ENCODE results near the gene LYRM4.

LYRM4 gene

DNA sequence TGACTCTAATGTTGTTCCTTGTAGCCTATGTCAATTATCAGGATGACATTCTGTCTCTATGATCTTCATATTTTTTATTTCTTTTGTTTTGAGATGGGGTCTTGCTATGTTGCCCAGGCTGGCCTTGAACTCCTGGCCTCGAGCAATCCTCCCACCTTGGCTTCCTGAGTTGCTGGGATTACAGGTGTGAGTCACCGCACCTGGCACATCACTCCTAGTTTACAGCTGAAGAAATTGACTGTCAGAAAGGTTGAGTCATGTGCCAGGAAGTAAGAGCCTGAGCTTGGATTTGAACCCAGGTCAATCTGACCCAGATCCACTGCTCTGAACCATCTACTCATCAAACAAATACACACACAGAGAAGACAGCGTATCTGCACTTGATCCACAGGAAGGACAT lies 161.2 kb downstream of the LYRM4 start:
- DNase-seq: no peak
- in situ Hi-C loops (cut with HindIII; ENCODE audit: low pct_ligation_motif_present, low pct_unique_long_range_greater_than_20kb, low sequenced_read_pairs): no loop called here

DNA sequence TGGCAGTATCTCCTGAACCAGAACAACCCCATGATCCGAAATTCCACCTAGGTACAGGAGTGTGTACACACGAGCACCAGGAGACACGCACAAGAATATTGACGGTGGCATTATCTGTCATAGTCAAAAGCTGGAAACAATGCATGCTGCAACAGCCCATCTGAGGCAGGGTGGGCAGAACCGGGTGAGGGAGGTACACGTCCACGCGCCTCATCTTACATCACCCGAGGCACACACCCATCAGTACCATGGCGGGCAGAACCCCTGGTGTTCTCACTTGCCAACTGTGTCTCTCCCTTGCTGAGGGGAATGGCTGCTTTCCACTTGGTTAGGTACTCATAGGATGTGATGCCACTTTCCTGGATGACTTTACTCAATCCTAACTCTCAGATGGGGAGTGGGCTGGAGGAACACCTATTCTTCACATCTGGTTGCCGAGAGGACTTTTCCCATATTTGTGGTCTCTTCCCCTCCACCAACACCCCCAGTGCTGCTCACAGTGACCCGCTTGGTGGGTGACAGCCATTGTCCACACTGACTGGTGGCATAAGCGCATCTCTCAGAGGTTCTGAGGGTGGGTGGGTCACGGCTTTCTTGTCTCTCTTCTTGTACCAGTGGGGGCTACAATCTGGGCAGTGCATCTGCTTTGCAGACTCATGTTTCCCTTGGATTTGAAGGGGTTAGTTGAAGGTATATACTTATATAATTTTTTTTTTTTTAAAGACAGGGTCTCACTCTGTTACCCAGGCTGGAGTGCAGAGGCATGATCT lies 162.1 kb downstream of the LYRM4 start:
- DNase-seq: no peak
- in situ Hi-C loops (cut with HindIII; ENCODE audit: low pct_ligation_motif_present, low pct_unique_long_range_greater_than_20kb, low sequenced_read_pairs): no loop called here

GRCh38 chr6:5096482-5096881 lies 164.3 kb downstream of the LYRM4 start:
- DNase-seq: no peak
- in situ Hi-C loops (cut with HindIII; ENCODE audit: low pct_ligation_motif_present, low pct_unique_long_range_greater_than_20kb, low sequenced_read_pairs): no loop called here

DNA sequence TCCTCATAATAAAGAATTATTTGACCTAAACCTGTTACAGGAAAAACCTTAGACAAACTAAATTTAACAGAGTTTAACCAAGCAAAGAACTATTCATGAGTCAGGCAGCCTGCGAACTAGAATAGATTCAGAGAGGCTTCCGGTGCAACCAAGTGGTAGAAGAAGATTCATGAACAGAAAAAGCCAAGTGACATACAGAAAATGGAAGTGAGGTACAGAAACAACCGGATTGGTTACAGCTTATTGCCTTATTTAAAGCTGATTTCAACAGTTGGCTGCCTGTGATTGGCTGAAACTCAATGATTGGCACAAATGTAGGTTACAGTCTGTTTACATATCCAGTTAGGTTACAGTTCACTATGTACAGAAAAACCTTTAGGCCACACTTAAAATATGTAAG lies 165.5 kb downstream of the LYRM4 start:
- in situ Hi-C loops (cut with HindIII; ENCODE audit: low pct_ligation_motif_present, low pct_unique_long_range_greater_than_20kb, low sequenced_read_pairs): no loop called here
- peak; percentile 68 for DNase-seq

DNA sequence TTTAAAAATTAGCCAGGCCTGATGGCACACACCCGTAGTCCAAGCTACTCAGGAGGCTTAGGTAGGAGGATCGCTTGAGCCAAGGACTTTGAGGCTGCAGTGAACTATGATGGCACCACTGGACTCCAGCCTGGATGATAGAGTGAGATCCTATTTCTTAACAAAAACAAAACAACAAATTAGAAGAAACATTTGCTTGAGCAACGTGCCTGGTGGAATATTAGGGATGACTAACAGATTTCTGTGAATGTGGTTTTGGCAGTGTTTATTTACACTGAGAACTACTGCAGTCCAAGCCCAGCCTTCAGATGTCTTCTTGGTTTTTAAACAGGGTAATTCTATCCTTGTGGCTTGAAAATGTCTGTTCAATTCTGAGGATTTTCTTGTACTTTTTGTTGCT lies 166.4 kb downstream of the LYRM4 start:
- peak; percentile 29 for DNase-seq
- in situ Hi-C loops (cut with HindIII; ENCODE audit: low pct_ligation_motif_present, low pct_unique_long_range_greater_than_20kb, low sequenced_read_pairs): no loop called here

DNA sequence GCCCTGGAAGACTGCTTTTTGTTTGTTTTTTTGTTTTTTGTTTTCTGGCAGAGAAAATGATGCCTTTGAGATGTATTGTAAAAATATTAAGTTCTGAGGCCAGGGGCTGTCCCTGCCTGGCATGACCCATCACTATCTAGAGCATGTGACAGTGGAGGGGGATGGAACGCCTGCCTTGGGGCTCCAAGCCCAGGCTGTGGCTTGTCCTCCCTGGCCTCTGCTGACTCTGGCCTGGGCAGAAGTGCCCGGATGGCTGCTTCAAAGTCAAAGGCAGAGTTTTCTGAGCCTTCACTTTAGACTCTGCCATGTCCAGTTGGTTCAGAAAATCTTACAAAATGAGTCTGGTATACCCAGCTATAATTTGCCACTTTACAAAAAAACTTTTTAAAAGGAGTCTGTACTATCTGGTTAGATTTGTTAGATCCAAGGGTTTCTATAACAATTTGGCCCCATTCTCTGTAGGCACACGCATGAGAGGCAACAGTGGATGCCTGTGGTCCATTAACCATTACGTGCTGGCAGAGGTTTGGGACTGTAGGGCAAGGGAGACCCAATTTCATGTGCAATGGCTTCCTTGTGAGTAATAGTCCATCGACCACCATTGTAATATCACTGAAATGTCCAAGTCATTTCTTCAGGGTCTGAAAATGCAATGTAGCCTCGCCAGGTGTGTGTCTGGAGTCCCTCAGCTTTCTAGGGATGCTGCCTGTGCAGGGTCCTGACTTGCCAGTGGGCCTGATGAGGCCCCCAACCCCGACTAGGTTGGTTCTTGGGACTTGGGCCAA lies 167.3 kb downstream of the LYRM4 start:
- in situ Hi-C loops (cut with HindIII; ENCODE audit: low pct_ligation_motif_present, low pct_unique_long_range_greater_than_20kb, low sequenced_read_pairs): no loop called here
- DNase-seq: peak; percentile 20

- in situ Hi-C loops (cut with HindIII; ENCODE audit: low pct_ligation_motif_present, low pct_unique_long_range_greater_than_20kb, low sequenced_read_pairs): no loop called here
- no peak for DNase-seq
Observed at GRCh38 chr6:5091210-5092069, 169.3 kb downstream of the LYRM4 start.

DNA sequence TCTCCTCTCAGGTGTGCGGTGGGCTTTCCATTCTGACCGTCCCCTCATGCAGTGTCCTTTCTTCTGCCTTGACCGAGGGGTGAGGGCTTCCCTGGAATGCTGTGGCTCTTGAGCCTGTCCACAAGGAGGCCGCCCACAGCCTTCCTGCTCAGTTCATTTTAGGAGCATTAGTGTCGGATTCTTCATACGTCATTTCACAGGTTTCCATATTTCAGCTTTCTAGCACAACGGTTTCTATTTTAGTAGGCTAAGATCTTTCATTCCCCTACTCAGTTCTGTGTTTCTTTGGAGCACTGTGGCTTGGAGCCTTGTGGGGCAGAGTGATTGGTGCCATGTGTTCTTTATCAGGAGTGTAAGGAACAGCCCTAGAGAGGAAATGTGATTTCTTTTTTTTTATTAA lies 170.1 kb downstream of the LYRM4 start:
- in situ Hi-C loops (cut with HindIII; ENCODE audit: low pct_ligation_motif_present, low pct_unique_long_range_greater_than_20kb, low sequenced_read_pairs): no loop called here
- no peak for DNase-seq

- in situ Hi-C loops (cut with HindIII; ENCODE audit: low pct_ligation_motif_present, low pct_unique_long_range_greater_than_20kb, low sequenced_read_pairs): no loop called here
- no peak for DNase-seq
Observed at GRCh38 chr6:5089481-5090438, 171.0 kb downstream of the LYRM4 start.

GRCh38 chr6:5088780-5089179 lies 172.0 kb downstream of the LYRM4 start:
- in situ Hi-C loops (cut with HindIII; ENCODE audit: low pct_ligation_motif_present, low pct_unique_long_range_greater_than_20kb, low sequenced_read_pairs): no loop called here
- DNase-seq: no peak

DNA sequence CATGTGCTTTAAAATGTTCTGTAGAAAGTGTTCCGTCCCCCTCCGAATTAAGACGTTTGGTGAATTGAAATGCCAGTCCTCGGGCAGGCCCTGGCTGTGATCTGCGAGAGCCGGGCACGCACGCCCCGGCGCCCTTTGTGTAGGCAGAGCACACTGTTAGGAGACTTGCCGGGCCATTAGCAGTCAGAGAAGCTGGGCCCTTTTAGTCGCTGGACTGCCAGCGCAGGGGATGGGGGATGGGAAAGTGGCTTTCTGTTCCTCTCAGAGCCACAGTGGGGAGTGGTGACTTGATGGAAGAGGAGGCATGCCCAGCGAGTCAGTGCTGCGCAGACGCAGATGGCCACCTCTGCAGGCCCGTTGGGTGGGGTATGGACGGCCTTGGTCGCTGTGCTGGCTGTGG lies 173.4 kb downstream of the LYRM4 start:
- in situ Hi-C loops (cut with HindIII; ENCODE audit: low pct_ligation_motif_present, low pct_unique_long_range_greater_than_20kb, low sequenced_read_pairs): no loop called here
- DNase-seq: no peak

DNA sequence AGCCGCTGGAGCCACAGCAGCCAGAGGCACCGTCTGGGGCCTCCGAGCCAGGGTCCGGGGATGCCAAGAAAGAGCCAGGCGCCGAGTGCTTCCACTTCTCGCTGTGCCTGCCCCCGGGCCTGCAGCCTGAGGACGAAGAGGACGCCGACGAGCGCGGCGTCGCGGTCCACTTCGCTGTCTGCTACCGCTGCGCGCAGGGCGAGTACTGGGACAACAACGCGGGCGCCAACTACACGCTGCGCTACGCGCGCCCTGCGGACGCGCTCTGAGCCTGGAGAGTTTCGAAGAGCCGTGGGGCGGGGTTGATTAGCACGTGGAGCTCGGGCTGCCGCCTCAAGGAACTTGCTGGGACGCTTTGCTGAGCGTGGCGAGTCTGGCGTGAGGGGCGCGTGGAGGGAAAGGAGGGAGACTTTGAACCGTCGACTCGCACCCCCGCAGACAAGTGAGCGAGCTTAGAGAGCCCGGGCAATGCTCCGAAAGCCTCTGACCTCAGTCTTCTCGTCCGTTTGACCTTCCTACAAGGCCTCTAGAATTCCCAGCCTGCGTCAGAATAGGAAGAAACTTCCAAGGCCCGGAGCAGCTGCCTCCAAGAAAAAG lies 174.4 kb downstream of the LYRM4 start:
- in situ Hi-C loops (cut with HindIII; ENCODE audit: low pct_ligation_motif_present, low pct_unique_long_range_greater_than_20kb, low sequenced_read_pairs): no loop called here
- no peak for DNase-seq

DNA sequence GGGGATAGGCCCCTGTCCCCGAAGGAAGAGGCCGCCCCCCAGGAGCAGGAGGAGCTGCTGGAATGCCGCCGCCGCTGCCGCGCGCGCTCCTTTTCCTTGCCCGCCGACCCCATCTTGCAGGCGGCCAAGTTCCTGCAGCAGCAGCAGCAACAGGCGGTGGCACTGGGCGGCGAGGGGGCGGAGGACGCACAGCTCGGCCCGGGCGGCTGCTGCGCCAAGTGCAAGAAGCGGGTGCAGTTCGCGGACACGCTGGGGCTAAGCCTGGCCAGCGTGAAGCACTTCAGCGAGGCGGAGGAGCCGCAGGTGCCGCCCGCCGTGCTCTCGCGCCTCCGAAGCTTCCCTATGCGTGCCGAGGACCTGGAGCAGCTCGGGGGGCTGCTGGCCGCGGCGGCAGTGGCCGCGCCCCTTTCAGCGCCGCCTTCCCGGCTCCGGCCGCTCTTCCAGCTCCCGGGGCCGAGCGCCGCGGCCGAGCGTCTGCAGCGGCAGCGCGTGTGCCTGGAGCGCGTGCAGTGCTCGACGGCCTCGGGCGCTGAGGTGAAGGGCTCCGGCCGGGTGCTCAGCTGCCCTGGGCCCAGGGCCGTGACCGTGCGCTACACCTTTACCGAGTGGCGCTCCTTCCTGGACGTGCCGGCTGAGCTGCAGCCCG lies 175.0 kb downstream of the LYRM4 start:
- in situ Hi-C loops (cut with HindIII; ENCODE audit: low pct_ligation_motif_present, low pct_unique_long_range_greater_than_20kb, low sequenced_read_pairs): no loop called here
- peak; percentile 37 for DNase-seq

GRCh38 chr6:5084781-5085647 lies 175.7 kb downstream of the LYRM4 start, which contains the start of gene PPP1R3G:
TSS of gene PPP1R3G (plus strand) at chr6:5085341. CDS start at chr6:5085486, 145 bp downstream.
- in situ Hi-C loops (cut with HindIII; ENCODE audit: low pct_ligation_motif_present, low pct_unique_long_range_greater_than_20kb, low sequenced_read_pairs): no loop called here
- peak; percentile 66 for DNase-seq

- in situ Hi-C loops (cut with HindIII; ENCODE audit: low pct_ligation_motif_present, low pct_unique_long_range_greater_than_20kb, low sequenced_read_pairs): no loop called here
- DNase-seq: peak; percentile 44
Observed at GRCh38 chr6:5084360-5084780, 176.4 kb downstream of the LYRM4 start.

- in situ Hi-C loops (cut with HindIII; ENCODE audit: low pct_ligation_motif_present, low pct_unique_long_range_greater_than_20kb, low sequenced_read_pairs): no loop called here
Observed at GRCh38 chr6:5083813-5084359, 176.9 kb downstream of the LYRM4 start.

More at GRCh38 chr6:5083813-5084359, 176.9 kb downstream of the LYRM4 start:
- peak; percentile 36 for DNase-seq
